ENCODE measurements around the gene XRCC2.
"Not testable (repeated sequence)": the region's sequence is repeated elsewhere in the genome, so short reads cannot be mapped to it uniquely, and the experiment has no call there.

The XRCC2 gene

DNA sequence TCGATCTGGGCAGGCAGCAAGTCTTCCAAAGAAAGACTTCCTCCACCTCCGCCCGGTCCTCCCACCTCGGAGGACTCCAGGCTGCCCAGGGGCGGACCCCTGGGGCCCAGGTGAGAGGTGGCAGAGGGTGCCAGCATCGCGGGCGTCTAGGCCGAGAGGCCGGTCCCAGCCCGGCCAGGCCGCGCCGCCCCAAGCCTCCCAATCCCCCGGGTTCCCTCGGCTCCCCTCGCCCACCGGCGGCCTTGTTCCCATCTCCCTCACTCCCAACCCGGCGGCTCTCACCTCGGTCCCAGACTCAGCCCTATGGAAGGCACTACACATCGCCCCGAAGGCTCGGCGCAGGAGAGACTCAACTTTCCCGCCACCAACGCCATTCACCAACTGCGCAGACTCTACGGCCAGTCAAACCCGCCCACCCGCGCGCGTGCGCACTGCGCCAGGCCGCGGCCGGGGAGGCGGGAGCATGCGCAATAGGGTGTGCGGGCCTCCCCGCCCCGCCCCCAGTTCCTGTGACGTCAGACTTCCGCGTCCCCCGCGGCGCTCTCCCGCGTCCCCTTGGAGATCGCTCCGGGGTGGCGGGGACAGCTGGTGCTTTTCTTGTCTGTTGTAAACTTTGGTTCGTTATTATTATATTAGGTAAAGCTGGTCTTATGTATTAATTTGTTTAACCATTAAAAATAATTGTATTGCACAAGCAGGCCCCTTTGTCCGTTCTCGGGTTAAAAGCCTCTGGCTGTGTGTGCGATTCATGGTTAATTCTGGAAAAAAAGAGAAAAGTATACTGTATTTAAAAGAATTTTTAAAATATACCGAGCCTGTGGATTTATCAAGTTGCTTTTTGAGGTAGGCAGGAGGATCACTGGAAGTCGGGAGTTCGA lies at the start of gene XRCC2:
TSS of gene XRCC2 (minus strand) at position 383 of the 878 bp plus-strand sequence. CDS start at position 321, 62 bp downstream.
- DNase-seq: peak; percentile 80 to 81

DNA sequence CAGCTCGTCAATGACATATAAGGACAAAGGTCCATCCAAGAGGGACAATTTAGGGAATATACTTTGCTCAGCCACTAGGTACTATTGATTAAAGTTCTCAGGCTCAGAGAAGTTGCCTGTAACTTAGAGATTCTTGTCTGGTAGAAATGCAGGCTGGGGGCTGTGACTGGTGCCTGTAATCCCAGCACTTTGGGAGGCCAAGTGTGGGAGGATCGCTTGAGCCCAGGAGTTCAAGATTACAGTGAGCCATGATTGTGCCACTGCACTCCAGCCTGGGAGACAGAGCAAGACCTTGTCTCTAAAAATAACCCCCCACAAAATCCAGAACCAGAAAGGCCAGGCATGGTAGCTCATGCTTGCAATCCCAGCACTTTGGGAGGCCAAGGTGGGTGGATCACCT lies 47.4 kb upstream of the XRCC2 start:
- DNase-seq: no peak

DNA sequence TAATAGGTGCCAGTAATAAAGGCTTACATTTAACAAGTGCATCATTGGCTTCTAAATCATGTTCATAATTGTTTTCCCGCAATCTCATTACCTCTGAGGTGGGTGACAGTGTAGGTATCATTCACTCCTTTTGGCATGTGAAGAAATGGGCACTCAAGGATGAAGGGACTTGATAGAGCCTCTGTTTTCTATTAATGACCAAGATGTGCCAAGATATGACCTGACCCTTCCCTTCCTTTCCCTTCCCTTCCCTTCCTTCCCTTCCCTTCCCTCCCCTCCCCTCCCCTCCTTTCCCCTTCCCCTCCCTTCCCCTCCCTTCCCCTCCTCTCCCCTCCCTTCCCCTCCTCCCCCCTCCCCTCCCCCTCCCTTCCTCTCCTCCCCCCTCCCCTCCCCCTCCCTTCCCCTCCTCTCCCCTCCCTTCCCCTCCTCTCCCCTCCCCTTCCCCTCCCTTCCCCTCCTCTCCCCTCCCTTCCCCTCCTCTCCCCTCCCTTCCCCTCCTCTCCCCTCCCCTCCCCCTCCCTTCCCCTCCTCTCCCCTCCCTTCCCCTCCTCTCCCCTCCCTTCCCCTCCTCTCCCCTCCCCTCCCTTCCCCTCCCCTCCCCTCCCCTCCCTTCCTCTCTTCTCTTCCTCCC lies 36.6 kb upstream of the XRCC2 start:
- not testable (repeated sequence) for DNase-seq

DNA sequence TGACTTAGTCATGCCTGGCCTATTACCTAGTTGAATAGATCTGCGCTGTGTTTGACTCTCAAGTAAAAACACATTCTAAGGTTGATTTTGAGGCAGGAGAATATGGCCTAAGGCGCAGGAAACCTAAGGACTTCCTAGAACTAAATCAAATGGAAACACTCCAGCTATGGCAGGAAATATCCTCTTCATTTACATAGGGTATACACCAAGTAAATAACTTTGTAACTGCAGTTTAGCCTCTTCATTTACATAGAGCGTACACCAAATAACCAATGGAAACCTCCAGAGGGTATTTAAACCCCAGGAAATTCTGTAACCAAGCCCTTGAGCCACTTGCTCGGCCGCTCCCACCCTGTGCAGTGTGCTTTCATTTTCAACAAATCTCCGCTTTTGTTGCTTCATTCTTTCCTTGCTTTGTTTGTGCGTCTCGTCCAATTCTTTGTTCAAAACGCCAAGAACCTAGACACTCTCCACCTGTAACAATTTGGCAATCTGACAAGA lies 35.6 kb upstream of the XRCC2 start:
- no peak for DNase-seq

DNA sequence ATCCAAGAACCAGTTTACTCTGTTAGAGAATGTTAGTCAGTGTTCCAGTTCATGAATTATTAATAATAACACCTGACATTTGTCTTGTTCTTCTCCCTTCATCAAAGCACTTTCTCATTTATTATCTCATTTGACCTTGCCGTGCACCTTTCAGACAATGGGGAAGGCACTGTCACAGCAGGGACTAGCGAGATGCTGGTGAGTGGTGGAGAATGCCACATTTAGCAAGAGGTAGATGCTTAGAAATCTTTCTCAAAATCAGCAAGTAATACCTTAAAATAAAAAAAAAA lies 34.2 kb upstream of the XRCC2 start:
- DNase-seq: no peak

DNA sequence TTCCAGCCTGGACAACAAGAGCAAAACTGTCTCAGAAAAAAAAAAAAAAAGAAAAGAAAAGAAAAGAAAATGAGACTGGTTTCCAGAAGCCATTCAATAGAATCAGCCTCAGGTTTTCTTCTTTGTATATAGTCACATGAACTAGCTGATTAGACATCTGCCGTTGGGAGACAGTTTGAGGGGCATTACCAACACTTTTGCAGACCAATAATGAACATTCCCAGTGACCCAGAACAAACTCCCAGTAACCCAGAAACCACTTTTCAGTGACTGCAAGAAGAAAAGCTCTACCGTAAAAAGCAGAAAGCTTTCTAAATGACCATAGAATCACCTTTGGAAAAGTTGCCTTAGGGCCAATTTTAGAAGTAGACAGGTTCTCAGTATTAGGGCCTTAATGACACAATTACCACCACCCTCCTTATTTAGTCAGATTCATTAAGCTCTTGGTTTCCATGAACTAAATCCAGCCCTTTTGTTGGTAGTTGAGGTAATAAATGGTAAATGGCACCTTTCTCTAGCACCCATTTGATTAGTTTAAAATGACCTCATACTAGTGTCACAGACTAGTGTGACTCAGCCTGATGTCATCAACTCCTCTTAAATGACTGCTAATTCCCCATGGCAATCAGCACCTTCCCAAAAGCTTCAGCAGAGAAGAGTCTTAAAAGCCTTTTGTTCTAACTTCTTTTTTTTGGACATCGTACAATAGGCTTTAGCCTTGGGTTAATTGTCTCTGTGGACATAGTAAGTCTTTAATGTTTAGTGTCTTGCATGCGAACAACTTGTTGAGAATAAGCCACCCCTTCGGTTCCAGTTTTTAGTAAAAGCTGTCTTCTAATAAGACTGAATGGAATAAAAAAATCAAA lies 33.6 kb upstream of the XRCC2 start:
- no peak for DNase-seq

DNA sequence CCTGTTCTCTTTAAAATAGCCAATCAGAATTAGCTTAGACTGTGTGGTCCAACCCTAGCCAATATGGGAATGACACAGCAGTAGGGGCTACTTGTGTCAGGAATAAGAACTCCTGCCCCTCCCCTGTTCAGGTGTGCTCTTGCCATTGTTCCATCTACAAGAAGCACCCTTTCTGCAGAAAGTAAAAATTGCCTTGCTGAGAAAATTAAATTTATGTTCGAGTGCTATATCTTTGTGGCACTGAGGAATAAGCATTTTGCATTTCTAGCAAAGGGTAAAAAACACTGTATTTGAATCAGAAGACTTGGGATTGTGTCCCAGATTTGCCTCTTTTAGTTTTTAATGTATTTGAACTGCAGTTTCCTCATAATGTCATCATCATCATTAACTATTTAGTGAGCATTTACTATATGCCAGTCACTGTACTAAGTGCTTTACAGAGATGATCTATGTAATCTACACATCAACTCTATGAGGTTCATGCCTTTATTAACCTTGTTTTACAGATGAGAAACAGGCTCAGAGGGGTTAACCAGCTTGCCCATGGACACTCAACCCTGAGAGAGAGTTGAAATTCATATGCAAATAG lies 28.9 kb upstream of the XRCC2 start:
- DNase-seq: no peak

DNA sequence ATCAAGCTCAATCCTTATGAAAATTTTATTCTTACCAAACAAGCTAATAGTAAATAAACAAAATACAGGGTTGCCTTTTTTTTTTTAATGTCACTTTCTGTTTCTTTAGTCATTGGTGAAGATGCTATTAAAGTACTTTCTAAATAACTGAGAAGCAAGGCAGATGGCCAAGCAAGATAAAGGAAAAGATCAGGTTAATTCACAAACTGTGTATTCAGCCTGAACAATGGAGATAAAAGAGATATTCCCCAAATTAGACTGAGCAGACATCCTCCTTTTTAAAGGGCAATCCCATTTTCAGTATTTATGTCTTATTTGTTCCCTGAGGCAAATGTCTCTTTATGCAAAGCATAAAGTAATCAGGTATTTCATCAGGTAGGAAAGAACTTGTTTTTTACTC lies 23.1 kb upstream of the XRCC2 start:
- DNase-seq: no peak

DNA sequence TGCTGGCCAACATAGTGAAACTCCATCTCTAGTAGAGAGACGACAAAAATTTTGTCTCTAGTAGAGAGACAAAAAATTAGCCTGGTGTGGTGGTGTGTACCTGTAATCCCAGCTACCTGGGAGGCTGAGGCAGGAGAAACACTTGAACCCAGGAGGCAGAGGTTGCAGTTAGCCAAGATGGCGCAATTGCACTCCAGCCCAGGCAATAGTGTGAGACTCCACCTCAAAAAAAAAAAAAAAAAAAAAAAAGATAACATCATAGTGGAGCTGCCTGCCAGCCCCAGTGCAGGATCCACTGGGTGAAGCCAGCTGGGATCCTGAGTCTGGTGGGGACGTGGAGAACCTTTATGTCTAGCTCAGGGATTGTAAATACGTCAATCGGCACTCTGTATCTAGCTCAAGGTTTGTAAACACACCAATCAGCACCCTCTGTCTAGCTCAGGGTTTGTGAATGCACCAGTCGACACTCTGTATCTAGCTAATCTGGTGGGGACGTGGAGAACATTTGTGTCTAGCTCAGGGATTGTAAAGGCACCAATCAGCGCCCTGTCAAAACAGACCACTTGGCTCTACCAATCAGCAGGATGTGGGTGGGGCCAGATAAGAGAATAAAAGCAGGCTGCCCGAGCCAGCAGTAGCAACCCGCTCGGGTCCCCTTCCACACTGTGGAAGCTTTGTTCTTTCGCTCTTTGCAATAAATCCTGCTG lies 21.5 kb upstream of the XRCC2 start:
- DNase-seq: not testable (repeated sequence)

DNA sequence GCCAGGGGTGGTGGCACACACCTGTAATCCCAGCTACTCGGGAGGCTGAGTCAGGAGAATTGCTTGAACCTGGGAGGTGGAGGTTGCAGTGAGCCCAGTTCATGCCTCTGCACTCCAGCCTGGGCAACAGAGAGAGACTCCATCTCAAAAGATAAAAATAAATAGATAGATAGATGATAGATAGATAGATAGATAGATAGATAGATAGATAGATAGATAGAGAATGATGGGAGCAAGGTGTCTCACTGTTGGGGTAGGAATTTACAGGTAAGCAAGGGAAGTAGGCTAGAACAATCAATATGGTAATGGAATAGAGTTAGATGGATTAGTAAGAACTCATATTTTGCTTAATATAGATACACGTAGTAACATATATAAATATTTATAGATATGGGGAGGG lies 16.3 kb upstream of the XRCC2 start:
- DNase-seq: not testable (repeated sequence)

DNA sequence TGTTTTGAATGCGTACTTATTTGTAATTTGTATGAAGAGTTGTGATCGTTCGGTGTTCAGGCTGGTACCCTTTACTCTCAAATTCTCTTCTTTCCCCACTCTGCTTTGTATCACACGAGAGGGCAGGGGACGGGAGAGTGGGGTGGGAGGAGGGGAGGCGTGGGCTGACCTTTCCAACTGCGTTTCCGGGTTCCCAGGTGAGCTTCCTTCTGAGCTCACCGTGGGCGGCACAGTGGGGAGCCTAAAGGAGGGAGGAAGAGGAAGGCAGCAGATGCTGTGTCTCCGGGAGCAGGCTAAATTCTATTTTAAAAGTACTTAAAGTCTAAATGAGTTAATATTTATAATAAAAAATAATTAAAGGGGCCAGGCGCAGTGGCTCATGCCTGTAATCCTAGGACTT lies 7.4 kb upstream of the XRCC2 start:
- no peak for DNase-seq

DNA sequence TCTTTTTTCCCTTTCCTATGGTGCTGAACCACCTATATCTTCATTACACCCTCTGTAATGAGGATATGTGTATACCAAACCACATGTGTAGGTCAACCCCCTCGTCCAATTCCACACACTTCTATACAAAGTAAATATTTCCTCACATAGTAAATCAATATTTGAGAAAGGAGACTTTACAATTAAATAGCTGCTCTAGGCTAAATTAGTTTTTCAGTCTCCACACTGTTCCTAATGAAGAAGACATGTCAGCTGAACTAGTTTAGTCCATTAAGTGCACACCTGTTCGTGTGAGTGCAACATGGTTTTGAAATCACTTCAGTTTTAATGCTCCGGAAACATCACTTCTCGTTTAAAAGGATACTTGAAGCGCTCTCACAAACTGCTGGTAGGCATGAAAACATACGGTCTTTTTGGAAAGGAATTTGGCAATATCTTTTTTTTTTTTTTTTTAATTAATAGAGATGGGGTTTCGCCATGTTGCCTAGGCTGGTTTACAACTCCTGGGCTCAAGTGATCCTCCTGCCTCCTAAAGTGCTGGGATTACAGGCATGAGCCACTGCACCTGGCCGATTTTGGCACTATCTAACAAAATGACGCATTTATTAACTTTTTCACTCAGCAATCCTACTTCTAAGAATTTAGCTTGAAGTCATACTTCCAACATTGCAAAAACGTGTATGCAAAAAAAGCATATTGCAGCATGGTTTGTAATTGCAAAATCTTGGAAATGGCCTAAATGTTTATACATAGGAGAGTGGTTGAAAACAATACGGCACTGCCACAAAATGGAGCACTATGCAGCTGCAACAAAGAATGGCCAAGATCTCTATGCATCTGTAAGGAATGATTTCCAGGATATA lies 2.1 kb upstream of the XRCC2 start:
- DNase-seq: peak; percentile 62 to 86

DNA sequence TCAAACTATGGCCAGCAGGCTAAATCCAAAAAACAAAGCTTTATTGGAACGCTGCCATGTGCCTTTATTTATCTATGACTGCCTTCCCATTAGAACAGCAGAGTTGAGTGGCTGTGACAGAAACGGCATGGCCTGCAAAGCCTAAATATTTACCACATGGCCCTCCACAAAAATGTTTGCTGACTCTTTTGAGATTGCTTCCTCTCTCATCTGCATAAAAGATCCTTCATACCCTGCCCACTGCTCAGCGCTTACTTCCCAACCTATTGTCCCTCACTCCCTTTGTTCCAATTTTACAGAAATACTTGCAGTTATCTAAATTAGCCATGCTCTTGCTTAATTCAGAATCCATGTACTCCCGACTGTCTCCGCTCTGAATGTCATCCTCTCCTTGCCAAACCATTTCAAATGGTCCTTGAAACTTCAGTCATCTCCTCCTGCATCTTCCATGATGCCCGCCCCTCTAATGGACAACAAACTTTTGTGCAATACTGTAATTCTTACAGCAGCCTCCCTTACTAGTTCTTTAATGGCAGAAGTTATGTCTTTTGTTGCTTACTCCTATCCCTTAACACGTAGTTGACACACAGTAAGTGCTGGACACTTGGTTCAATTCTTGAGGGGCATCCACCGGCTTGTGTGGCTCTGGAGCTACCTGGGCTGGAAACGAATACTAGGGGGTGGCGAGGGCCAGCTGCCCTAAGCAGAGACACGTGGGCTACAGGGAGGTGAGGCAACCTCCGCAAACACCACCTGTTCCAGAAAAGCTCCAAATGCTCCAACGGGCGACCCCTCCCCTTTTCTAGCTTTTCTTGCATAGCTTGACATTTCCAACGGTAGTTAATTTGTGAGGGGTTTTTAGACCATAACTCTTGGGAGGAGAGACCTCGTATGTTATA lies 832 bp downstream of the XRCC2 start:
- DNase-seq: peak; percentile 24 to 70

DNA sequence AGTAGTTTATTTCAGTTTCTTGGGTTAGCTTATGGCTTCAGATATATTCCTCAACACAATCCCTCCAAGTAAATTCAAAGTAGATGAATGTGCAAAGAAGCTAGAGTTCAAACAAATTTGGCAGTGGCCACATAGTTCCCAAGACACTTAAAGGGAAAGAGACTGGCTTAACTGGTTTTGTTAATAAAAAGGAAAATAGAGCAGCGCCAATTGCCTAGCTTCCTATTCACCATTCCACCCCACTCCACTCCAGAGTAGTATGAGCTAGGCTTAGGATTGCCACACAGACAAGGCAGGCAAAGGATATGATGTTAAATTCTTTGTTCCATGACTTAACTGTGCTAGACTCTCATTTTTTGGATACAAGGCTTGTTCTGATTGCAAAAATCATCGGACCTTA lies 2.0 kb downstream of the XRCC2 start:
- DNase-seq: no peak

DNA sequence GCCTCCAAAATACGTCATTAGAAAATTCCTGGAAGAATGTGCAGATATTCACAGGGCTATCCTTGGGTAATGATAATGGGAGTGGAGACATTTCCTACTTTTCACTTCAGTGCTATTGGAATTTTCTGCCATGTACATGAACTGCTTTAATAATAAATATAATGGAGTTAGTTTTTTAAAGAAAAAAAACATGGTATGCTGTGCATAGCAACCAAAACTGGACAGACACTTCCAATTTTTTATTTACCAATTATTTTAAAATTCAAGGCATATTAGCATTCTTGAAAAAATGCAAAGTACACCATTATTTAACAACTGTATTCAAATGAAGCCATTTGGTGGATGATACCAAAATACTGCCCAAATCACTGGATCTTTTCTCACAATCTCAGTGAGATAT lies 3.3 kb downstream of the XRCC2 start:
- DNase-seq: no peak

DNA sequence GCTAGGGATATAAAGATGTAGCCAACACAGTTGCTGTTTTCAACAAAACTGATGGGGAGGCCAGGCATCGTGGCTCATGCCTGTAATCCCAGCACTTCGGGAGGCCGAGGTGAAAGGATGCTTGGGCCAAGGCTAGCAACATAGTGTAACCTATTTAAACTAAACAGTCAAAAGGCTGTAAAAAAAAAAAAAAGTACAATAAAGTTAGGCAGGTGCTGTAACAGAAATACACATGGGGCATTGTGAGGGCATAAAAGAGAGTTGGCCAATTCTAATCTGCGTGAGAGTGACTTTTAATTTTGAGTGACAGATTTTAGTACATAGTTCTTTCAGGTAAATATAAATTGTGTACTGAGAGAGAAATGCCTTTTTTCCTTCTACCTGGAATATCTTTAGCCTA lies 6.2 kb downstream of the XRCC2 start:
- DNase-seq: no peak

DNA sequence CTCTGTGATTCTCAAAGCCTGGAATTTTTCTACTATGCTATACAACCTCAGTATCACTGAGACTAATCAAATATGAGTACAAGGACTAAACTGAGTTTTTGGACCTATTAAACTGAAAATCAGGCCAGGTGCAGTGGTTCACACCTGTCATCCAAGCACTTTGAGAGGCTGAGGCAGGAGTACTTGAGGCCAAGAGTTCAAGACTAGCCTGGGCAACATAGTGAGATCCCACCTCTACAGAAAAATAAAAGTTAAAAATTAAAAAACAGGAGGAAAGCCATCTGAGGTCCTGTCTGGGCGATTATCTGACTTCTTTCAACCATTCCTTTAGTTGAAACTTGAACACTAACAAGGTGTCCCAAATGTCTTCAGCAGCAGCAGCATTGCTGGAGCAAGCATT lies 7.0 kb downstream of the XRCC2 start:
- DNase-seq: no peak

DNA sequence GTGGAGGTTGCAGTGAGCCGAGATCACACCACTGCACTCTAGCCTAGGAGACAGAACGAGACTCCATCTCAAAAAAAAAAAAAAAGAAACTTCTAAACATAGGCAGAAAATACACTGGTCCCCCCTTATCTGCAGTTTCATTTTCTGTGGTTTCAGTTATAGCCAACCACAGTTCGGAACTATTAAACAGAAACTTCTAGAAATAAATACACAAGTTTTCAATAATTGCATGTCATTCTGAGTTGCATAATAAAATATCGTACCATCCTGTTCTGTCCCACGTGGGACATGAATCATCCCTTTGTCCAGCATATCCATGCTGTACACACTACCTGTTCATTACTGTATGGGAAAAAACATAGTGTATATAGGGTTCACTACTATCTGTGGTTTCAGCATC lies 8.0 kb downstream of the XRCC2 start:
- no peak for DNase-seq

DNA sequence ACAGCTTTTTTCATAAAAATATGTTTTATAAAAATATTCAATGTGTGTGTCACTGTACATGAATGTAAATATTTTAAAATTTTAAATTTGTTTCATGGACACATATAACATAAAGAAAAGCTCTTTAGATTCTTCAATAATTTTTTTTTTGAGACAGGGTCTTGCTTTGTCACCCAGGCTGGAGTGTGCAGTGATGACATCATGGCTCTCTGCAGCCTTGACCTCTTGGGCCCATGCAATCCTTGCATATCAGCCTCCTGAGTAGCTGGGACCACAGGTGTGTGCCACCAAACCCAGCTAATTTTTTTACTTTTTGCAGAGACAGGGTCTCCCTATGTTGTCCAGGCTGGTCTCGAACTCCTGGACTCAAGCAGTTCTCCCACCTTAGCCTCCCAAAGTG lies 9.9 kb downstream of the XRCC2 start:
- DNase-seq: no peak

DNA sequence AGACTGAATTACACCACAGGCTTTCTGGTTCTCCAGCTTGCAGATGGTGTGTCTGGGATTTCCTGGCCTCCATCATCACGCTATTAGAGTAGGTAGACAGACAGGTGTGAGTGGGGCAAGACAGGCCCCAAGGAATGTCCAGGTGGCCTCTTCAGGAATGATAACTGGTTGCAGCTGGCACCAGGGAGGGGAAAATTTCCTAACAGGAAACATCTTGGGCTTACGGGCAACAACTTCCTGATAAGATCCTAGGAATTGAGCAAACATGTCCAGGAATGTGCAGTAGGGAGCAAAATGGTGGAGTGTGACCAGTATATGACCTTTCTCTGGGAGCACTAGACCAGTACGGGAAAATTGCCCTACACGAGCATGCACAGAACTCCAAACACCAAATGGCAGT lies 11.3 kb downstream of the XRCC2 start:
- no peak for DNase-seq

Data from SHP77 (cell line).